HG03442 (cell line): ENCODE data around the gene HTT.

Source experiments
- ATAC-seq: cut with Tn5 transposase; IDR thresholded peaks from one replicate; pipeline ENCODE4 v1.9.1; 2021; ENCODE audit warnings: mild to moderate bottlenecking, moderate library complexity; ENCODE audit not compliant: unreplicated experiment

Gene HTT

DNA sequence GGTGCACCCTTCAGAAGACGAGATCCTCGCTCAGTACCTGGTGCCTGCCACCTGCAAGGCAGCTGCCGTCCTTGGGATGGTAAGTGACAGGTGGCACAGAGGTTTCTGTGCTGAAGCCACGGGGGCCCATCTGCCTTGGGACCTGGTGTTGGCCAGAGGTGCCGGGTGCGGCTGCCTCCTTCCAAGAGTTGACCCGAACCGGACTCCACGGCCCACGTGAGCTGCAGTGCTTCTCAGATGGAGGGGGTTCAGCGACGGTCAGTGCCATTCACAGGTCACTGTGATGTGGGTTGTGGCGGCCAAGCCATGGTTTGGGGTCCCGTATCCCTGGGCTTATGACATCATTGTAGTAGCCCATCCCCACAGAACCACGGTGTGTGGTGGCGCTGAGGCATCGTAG is 155.5 kb downstream of the HTT start:
- ATAC-seq = no peak

DNA sequence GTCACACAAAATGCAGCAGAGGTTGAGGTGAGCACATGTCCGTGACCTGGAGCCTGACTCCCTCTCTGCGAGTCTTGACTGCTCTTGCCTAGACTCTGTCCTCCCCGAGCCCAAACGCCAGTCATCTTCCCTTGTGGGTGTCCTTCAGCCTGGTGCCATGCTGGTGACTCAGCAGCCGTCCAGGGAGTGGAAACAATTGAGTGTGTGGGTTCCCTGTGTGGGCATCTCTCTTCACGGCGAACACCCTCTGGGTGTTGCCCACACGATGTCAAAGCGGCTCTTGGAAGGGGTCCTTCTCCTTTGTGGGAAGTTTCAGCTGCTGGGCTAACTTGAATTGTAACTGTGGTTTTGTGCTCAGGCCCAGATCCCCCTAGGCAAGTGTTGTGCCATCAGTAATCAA is 157.0 kb downstream of the HTT start:
- ATAC-seq = no peak

- no peak for ATAC-seq
Measured at GRCh38 chr4:3232001-3232400, 157.5 kb downstream of the HTT start.

DNA sequence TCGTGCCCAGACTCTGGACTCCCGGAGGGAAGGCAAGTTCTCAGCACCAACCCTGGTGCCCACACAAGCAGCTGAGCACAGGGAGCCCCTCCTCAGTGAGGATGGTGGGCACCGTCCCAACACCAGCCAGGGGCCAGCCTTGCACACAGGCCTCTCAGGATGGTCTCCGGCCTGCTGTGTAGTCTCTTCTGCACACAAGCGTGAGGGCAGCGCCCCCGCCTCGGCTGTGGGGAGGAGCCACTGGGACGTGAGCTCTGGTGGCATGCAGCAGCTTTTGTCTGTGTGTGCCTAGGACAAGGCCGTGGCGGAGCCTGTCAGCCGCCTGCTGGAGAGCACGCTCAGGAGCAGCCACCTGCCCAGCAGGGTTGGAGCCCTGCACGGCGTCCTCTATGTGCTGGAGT is 158.4 kb downstream of the HTT start:
- no peak for ATAC-seq

DNA sequence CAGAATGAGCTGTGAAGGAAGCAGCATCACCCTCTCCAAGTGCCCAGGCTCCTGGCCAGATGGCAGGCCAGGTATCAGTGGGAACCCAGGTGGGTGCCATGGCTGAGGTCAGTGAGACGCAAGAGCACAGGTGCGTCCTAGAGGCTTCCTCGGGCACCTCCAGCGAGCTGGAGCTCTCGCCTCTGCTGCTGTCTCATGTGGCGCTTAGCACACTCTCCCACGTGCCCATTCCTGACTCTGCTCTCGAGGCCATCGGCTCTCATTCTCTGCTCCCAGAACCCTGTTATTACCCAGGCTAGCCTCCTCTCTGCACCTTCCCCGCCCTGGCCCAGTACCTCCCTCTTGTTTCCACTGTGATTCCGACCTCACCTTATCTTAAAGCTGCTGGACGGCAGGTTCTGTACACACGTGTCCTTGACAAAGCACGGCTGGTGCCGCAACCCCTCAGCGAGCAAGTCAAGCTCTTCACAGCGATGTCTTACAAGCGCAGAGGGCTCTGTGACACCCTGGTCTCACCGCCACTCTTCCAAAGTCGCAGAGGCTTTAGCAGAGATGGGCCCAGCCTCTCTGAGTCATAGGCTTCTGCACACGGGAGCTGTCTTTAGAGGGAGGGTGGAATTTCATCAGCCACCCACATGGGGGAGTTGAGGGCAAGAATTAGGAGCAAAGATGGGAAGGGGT is 159.1 kb downstream of the HTT start:
- no peak for ATAC-seq

- ATAC-seq = no peak
Measured at GRCh38 chr4:3234171-3235029, 159.9 kb downstream of the HTT start.

DNA sequence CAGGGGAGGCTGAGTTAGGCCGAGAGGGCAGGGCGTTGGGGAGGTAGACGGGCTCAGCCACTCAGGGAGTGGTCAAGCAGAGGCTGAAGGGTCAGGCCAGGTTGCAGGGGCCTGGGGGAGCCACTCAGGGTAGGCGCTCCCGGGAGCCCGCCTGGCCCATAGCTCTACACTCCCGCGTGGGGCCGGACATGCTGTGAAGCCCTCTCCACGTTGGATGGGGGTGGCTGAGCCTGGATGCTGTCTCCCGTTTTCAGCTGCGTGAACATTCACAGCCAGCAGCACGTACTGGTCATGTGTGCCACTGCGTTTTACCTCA is 160.5 kb downstream of the HTT start:
- no peak for ATAC-seq

DNA sequence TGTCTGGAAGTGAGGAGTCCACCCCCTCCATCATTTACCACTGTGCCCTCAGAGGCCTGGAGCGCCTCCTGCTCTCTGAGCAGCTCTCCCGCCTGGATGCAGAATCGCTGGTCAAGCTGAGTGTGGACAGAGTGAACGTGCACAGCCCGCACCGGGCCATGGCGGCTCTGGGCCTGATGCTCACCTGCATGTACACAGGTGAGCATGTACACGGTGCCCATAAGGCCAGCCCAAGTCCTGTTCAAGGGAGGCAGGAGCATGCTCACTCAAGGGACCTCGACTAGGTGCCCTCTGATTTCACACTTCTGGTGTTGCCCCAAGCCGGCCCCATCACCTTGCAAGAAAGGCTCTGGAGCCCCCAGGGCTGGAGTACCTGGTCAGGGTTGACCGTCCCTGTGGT is 161.1 kb downstream of the HTT start:
- no peak for ATAC-seq

GRCh38 chr4:3236326-3236878 is 161.9 kb downstream of the HTT start:
- ATAC-seq = no peak

GRCh38 chr4:3237266-3237665 is 162.8 kb downstream of the HTT start:
- ATAC-seq = no peak

DNA sequence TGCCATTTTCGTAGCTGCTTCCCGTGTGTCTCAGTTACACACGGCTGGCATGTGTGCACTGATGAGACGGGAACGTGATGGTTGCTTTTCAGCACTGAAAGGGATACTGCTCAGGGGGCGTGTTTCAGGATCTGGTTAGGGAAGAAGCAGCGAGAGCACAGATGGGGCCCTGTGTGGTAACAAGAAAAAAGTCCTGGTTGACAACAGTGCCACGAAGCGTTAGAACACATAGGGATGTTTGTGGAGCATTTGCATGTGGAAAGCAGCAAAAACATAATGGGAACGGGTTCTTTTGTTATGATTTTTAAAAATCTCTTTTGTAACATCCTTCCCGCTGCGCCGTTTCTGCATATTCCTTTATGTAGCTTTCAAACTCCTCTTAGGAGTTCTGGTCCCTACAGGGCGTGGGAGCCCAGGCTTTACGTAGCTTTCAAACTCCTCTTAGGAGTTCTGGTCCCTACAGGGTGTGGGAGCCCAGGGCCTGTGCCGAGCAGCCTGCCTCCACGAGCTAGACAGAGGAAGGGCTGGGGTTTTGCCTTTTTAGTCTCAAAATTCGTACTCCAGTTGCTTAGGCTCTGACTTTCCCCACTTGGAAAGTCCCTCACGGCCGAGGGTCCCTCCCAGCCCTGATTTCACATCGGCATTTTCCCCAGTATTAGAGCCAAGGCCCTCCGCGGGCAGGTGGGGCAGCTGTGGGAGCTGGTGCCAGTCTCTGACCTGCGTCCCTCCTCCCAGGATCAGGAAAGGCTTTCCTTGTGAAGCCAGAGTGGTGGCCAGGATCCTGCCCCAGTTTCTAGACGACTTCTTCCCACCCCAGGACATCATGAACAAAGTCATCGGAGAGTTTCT is 163.5 kb downstream of the HTT start:
- no peak for ATAC-seq

DNA sequence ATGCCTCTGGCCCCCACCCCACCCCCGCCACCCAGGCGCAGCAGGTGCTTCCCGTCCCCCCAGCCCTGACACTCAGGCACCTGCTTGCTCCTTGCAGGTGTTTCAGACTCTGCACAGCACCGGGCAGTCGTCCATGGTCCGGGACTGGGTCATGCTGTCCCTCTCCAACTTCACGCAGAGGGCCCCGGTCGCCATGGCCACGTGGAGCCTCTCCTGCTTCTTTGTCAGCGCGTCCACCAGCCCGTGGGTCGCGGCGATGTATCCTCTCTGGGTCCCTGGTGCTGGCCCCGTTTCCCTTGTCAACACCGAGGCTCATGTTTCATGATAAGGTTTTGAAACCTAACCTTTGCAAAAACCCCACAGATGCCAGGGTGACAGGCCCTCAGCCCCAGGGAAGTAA is 164.2 kb downstream of the HTT start:
- no peak for ATAC-seq

DNA sequence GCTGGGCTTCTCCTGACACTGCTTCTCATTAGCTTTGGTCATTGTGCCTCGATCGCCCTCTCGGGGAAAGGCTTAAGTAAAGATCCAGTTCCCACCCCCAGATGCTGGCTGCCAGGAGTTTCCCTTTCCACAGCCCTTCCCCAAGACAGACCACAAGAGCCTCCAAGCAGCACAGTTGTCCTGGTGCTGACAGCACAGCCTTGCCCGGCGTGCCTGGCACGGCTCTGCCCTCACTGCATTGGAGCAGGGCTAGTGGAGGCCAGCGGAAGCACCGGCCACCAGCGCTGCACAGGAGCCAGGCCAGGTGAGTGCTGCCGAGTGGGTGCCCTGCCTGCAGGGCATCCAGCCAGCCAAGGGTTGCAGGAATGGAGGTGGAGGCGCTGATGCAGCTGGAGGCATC is 164.8 kb downstream of the HTT start:
- no peak for ATAC-seq

- no peak for ATAC-seq
Measured at GRCh38 chr4:3239998-3240920, 165.8 kb downstream of the HTT start.

- ATAC-seq = no peak
Measured at GRCh38 chr4:3240936-3241522, 166.5 kb downstream of the HTT start.

DNA sequence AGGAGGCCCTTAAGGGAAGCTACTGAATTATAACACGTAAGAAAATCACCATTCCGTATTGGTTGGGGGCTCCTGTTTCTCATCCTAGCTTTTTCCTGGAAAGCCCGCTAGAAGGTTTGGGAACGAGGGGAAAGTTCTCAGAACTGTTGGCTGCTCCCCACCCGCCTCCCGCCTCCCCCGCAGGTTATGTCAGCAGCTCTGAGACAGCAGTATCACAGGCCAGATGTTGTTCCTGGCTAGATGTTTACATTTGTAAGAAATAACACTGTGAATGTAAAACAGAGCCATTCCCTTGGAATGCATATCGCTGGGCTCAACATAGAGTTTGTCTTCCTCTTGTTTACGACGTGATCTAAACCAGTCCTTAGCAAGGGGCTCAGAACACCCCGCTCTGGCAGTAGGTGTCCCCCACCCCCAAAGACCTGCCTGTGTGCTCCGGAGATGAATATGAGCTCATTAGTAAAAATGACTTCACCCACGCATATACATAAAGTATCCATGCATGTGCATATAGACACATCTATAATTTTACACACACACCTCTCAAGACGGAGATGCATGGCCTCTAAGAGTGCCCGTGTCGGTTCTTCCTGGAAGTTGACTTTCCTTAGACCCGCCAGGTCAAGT is 167.5 kb downstream of the HTT start:
- ATAC-seq = no peak

- no peak for ATAC-seq
Measured at GRCh38 chr4:3243136-3243780, 168.8 kb downstream of the HTT start.

DNA sequence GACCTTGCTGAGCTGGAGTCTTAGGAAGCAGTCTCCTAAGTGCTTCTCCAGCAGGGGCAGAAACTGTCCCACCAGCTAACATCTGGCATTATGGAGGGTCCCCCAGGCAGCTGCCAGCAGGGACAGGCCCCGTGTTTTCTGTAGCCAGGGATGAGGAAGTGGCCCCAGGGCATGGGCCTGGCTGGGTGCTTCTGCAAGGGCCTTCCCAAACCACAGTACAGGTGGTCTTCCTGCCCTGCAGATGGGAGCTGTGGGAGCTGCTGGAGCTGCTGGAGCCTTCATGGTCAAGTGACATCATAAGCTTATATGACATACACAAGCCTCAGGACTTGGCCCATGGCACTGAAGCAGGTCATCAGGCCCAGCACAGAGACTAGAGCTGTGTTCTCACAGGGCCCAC is 169.5 kb downstream of the HTT start:
- ATAC-seq = no peak

GRCh38 chr4:3244747-3245146 is 170.3 kb downstream of the HTT start:
- ATAC-seq = no peak
